Neuronal stem cell (in vitro differentiated cells): ENCODE results near the gene CCDC124.
A peak's percentile ranks its signal among the peaks of the same experiment; 100 is the strongest.

Experiments used
- DNase-seq: peaks from one replicate; pipeline ENCODE4 v3.0.0-alpha.2; 2013; ENCODE audit warnings: low spot score
- H2AFZ ChIP-seq: one replicate; pipeline ENCODE4 v1.6.1; 2013; ENCODE audit warnings: mild to moderate bottlenecking, low read length, inconsistent platforms
- H2AK5ac ChIP-seq: 2 replicates; pipeline ENCODE4 v1.6.1; 2013; ENCODE audit warnings: low read depth, mild to moderate bottlenecking, inconsistent platforms, low read length, moderate library complexity, mixed read lengths
- H2BK120ac ChIP-seq: 2 replicates; pipeline ENCODE4 v1.6.1; 2013; ENCODE audit warnings: low read depth, mild to moderate bottlenecking, inconsistent platforms, low read length, moderate library complexity, mixed read lengths
- H2BK12ac ChIP-seq: one replicate; pipeline ENCODE4 v1.6.1; 2013; ENCODE audit warnings: low read length, inconsistent platforms
- H2BK15ac ChIP-seq: 2 replicates; pipeline ENCODE4 v1.6.1; 2013; ENCODE audit warnings: mild to moderate bottlenecking, low read length, inconsistent platforms, mixed read lengths
- H2BK5ac ChIP-seq: one replicate; pipeline ENCODE4 v1.6.1; 2013; ENCODE audit warnings: inconsistent platforms, mild to moderate bottlenecking, low read length, moderate library complexity
- H3K14ac ChIP-seq: one replicate; pipeline ENCODE4 v1.6.1; 2013; ENCODE audit warnings: low read length, inconsistent platforms
- H3K18ac ChIP-seq: 2 replicates; pipeline ENCODE4 v1.6.1; 2013; ENCODE audit warnings: low read length, inconsistent platforms
- H3K23ac ChIP-seq: 2 replicates; pipeline ENCODE4 v1.6.1; 2013; ENCODE audit warnings: low read depth, mild to moderate bottlenecking, mixed read lengths, low read length, inconsistent platforms; ENCODE audit not compliant: poor library complexity
- H3K27ac ChIP-seq: replicated peaks from 3 replicates; pipeline ENCODE4 v1.5.1; 2013; ENCODE audit warnings: low read length, inconsistent platforms
- H3K27me3 ChIP-seq, 3 experiments: 2 replicates each; pipeline ENCODE4 v1.6.1; 2013; ENCODE audit warnings: low read length in 3 of 3, mild to moderate bottlenecking in 2 of 3, inconsistent platforms in 1 of 3, low read depth in 1 of 3, mixed read lengths in 1 of 3, moderate library complexity in 1 of 3; ENCODE audit not compliant: control insufficient read depth in 3 of 3, insufficient read depth in 3 of 3
- H3K36me3 ChIP-seq, 2 donors: replicated peaks in 1 of 2; 2 replicates each; pipeline ENCODE4 v1.6.1; 2013; ENCODE audit warnings: low read length in 2 of 2; ENCODE audit not compliant: control insufficient read depth in 2 of 2, insufficient read depth in 2 of 2
- H3K4ac ChIP-seq: 2 replicates; pipeline ENCODE4 v1.6.1; 2013; ENCODE audit warnings: inconsistent platforms, mild to moderate bottlenecking, low read length, moderate library complexity
- H3K4me1 ChIP-seq, 2 donors: 1 replicate in 1 of 2; 2 replicates in 1 of 2; pipeline ENCODE4 v1.6.1; 2013; ENCODE audit warnings: low read length in 2 of 2, low read depth in 1 of 2; ENCODE audit not compliant: control insufficient read depth in 2 of 2, insufficient read depth in 1 of 2
- H3K4me2 ChIP-seq: one replicate; pipeline ENCODE4 v1.6.1; 2013; ENCODE audit warnings: mild to moderate bottlenecking, low read length, inconsistent platforms; ENCODE audit not compliant: insufficient read depth, poor library complexity, severe bottlenecking
- H3K4me3 ChIP-seq, 2 donors: 2 replicates each; pipeline ENCODE4 v1.5.1; 2013; ENCODE audit warnings: low read length in 2 of 2, mild to moderate bottlenecking in 2 of 2, inconsistent platforms in 1 of 2, moderate library complexity in 1 of 2
- H3K79me1 ChIP-seq: one replicate; pipeline ENCODE4 v1.6.1; 2013; ENCODE audit warnings: low read depth, mild to moderate bottlenecking, inconsistent platforms, low read length, moderate library complexity
- H3K9ac ChIP-seq: one replicate; pipeline ENCODE4 v1.6.1; 2013; ENCODE audit warnings: mild to moderate bottlenecking, low read depth, low read length, inconsistent platforms; ENCODE audit not compliant: poor library complexity
- H3K9me3 ChIP-seq, 2 donors: replicated peaks in 1 of 2; 2 replicates each; pipeline versions ENCODE3 to v1.6.1; 2013; ENCODE audit warnings: low read length in 2 of 2, mild to moderate bottlenecking in 2 of 2, inconsistent platforms in 1 of 2, low read depth in 1 of 2, mixed read lengths in 1 of 2, moderate library complexity in 1 of 2; ENCODE audit not compliant: control insufficient read depth in 2 of 2, insufficient read depth in 1 of 2
- H4K8ac ChIP-seq: one replicate; pipeline ENCODE4 v1.6.1; 2013; ENCODE audit warnings: low read depth, mild to moderate bottlenecking, inconsistent platforms, low read length, moderate library complexity
- H4K91ac ChIP-seq: one replicate; pipeline ENCODE4 v1.6.1; 2013; ENCODE audit warnings: low read length, low read depth, mild to moderate bottlenecking, inconsistent platforms; ENCODE audit not compliant: poor library complexity
- whole genome bisulfite sequencing, 2 donors: extraction: QIAGEN DNeasy Blood & Tissue Kit; methylation state at CpG; one replicate each; pipeline ENCODE4 v1.1.7; 2013; ENCODE audit warnings: missing lambda C conversion rate in 2 of 2, mixed read lengths in 1 of 2; ENCODE audit not compliant: insufficient read length in 2 of 2, insufficient replicate concordance in 1 of 2; ENCODE audit errors: extremely low coverage in 2 of 2; 5-methylcytosine and 5-hydroxymethylcytosine counted together

CCDC124 gene

GRCh38 chr19:17933414-17934129 is 757 bp downstream of the CCDC124 start:
- Histone ChIP-seq H3K9me3 (no peaks in the 10 kb centered on the region), H2BK12ac (no peak overlapping the region), H4K91ac (no peak overlapping the region), H2BK5ac (peak overlapping the region; percentile 14), H3K4me1 (peaks cover 6 to 11% of the 10 kb centered on the region in 2 donors), H2BK120ac (no peak overlapping the region), H3K36me3 (peaks cover 5 to 9% of the 10 kb centered on the region in 2 donors), H3K23ac (peak overlapping the region; percentile 32), H3K18ac (peak overlapping the region; percentile 44), H2AFZ (peak overlapping the region; percentile 96), H3K9ac (peak overlapping the region; percentile 80), H3K79me1 (peaks cover 5% of the 10 kb centered on the region), H3K4me3 (peak overlapping the region; percentile 71 to 92), H2BK15ac (no peak overlapping the region), H3K4ac (no peak overlapping the region), H3K14ac (no peak overlapping the region), H3K4me2 (peak overlapping the region; percentile 78), H4K8ac (no peak overlapping the region), H3K27me3 (no peaks in the 10 kb centered on the region), H2AK5ac (peak overlapping the region; percentile 63), H3K27ac (no peak overlapping the region)
- no CpG with 5 or more reads among the region's 19 CpGs for WGBS, 2 donors
- no peak for DNase-seq

GRCh38 chr19:17936379-17936778 is 3.6 kb downstream of the CCDC124 start:
- Histone ChIP-seq H3K23ac (no peak overlapping the region), H3K4me3 (no peak overlapping the region), H4K8ac (no peak overlapping the region), H2AK5ac (no peak overlapping the region), H3K79me1 (peaks cover 5% of the 10 kb centered on the region), H4K91ac (no peak overlapping the region), H2BK15ac (no peak overlapping the region), H3K27me3 (no peaks in the 10 kb centered on the region), H2BK120ac (no peak overlapping the region), H3K4ac (no peak overlapping the region), H3K4me2 (no peak overlapping the region), H3K27ac (no peak overlapping the region), H3K9ac (no peak overlapping the region), H3K36me3 (peaks cover 16 to 21% of the 10 kb centered on the region in 2 donors), H3K4me1 (peaks cover 6 to 11% of the 10 kb centered on the region in 2 donors), H2BK12ac (no peak overlapping the region), H3K18ac (no peak overlapping the region), H2AFZ (no peak overlapping the region), H2BK5ac (no peak overlapping the region), H3K14ac (no peak overlapping the region), H3K9me3 (no peaks in the 10 kb centered on the region)
- DNase-seq = no peak
- WGBS, 2 donors = no CpG with 5 or more reads among the region's 21 CpGs

GRCh38 chr19:17937371-17937900 is 4.6 kb downstream of the CCDC124 start:
- peak overlapping the region; percentile 63 for H3K9ac ChIP-seq

GRCh38 chr19:17938092-17938845 is 5.5 kb downstream of the CCDC124 start:
- H2BK15ac ChIP-seq = no peak overlapping the region
- H3K9me3 ChIP-seq = no peaks in the 10 kb centered on the region
- no peak overlapping the region for H3K4me2 ChIP-seq
- H3K18ac ChIP-seq = no peak overlapping the region
- H2BK12ac ChIP-seq = no peak overlapping the region
- no peak overlapping the region for H3K23ac ChIP-seq
- H3K79me1 ChIP-seq = peaks cover 5% of the 10 kb centered on the region
- no peak overlapping the region for H3K4me3 ChIP-seq
- H4K8ac ChIP-seq = no peak overlapping the region
- no peak overlapping the region for H2BK5ac ChIP-seq
- H4K91ac ChIP-seq = no peak overlapping the region
- H3K14ac ChIP-seq = no peak overlapping the region
- peaks cover 16 to 38% of the 10 kb centered on the region in 2 donors for H3K36me3 ChIP-seq
- no peak overlapping the region for H3K27ac ChIP-seq
- H2AK5ac ChIP-seq = no peak overlapping the region
- DNase-seq = no peak
- no peak overlapping the region for H3K9ac ChIP-seq
- no peak overlapping the region for H3K4ac ChIP-seq
- peaks cover 6 to 8% of the 10 kb centered on the region in 2 donors for H3K4me1 ChIP-seq
- WGBS, 2 donors = no CpG with 5 or more reads among the region's 7 CpGs
- no peak overlapping the region for H2AFZ ChIP-seq
- H3K27me3 ChIP-seq = no peaks in the 10 kb centered on the region
- H2BK120ac ChIP-seq = no peak overlapping the region

More at GRCh38 chr19:17937371-17937900, 4.6 kb downstream of the CCDC124 start:
- Histone ChIP-seq H3K14ac (no peak overlapping the region), H3K27me3 (no peaks in the 10 kb centered on the region), H3K4me1 (peaks cover 6% of the 10 kb centered on the region in 2 donors), H4K91ac (no peak overlapping the region), H3K36me3 (peaks cover 16 to 31% of the 10 kb centered on the region in 2 donors), H2AFZ (no peak overlapping the region), H3K18ac (no peak overlapping the region), H4K8ac (no peak overlapping the region), H3K79me1 (peaks cover 5% of the 10 kb centered on the region), H2BK5ac (no peak overlapping the region), H2BK12ac (no peak overlapping the region), H2AK5ac (no peak overlapping the region), H2BK120ac (no peak overlapping the region), H3K4me2 (no peak overlapping the region), H3K27ac (no peak overlapping the region), H3K23ac (no peak overlapping the region), H3K4ac (no peak overlapping the region), H3K9me3 (no peaks in the 10 kb centered on the region), H2BK15ac (no peak overlapping the region), H3K4me3 (peak overlapping the region in 1 of 2 donors; percentile 12)
- WGBS, 2 donors = no CpG with 5 or more reads among the region's 9 CpGs
- no peak for DNase-seq
